ENCODE measurements around the gene UNC80.
A peak's percentile ranks its signal among the peaks of the same experiment; 100 is the strongest.

Gene UNC80

DNA sequence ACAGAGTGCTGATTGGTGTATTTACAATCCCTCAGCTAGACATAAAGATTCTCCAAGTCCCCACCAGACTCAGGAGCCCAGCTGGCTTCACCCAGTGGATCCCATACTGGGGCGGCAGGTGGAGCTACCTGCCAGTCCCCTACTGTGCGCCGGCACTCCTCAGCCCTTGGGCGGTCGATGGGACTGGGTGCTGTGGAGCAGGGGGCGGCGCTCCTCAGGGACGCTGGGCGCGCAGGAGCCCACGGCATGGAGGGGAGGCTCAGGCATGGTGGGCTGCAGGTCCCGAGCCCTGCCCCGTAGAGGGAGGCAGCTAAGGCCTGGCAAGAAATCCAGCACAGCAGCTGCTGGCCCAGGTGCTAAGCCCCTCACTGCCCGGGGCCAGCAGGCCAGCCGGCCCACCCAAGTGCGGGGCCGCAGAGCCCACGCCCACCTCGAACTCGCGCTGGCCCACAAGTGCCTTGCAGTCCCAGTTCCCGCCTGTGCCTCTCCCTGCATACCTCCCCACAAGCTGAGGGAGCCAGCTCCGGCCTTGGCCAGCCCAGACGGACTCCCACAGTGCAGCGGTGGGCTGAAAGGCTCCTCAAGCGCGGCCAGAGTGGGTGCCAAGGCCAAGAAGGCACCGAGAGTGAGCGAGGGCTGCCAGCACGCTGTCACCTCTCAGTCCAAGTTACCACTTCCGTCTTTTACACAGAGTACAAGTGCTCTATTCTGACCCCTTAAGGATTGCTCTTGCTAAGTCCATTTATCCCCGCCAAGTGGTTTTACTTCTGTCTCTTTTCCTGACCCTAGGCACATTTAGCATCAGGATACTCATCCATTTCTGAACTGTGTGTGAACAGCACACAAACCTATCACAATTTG is 229.1 kb downstream of the UNC80 start:
- Histone ChIP-seq H4K20me1 (ENCODE audit: insufficient read depth) (peaks cover 6% of the 10 kb centered on the region; the same call in 1 of the 2 replicates), H3K36me3 (ENCODE audit: insufficient read depth) (no peaks in the 10 kb centered on the region), H3K4me2 (no peak overlapping the region), H3K4me1 (ENCODE audit: low read depth, poor library complexity, severe bottlenecking) (peaks cover 31% of the 10 kb centered on the region), H2AFZ (ENCODE audit: low read depth) (no peak overlapping the region), H3K27me3 (ENCODE audit: insufficient read depth, low read depth) (no peaks in the 10 kb centered on the region), H3K79me2 (ENCODE audit: insufficient read depth, low read depth) (peaks cover 34% of the 10 kb centered on the region), H3K27ac (no peak overlapping the region), H3K4me3 (IDR thresholded peaks at IDR 0.05; ENCODE audit: insufficient read depth, low read depth, low read length) (no peak overlapping the region), H3K9ac (no peak overlapping the region)
- TF ChIP-seq, protein P1, sequence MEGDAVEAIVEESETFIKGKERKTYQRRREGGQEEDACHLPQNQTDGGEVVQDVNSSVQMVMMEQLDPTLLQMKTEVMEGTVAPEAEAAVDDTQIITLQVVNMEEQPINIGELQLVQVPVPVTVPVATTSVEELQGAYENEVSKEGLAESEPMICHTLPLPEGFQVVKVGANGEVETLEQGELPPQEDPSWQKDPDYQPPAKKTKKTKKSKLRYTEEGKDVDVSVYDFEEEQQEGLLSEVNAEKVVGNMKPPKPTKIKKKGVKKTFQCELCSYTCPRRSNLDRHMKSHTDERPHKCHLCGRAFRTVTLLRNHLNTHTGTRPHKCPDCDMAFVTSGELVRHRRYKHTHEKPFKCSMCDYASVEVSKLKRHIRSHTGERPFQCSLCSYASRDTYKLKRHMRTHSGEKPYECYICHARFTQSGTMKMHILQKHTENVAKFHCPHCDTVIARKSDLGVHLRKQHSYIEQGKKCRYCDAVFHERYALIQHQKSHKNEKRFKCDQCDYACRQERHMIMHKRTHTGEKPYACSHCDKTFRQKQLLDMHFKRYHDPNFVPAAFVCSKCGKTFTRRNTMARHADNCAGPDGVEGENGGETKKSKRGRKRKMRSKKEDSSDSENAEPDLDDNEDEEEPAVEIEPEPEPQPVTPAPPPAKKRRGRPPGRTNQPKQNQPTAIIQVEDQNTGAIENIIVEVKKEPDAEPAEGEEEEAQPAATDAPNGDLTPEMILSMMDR (conservative IDR thresholded peaks at IDR 0.05; ENCODE audit: low read depth, low read length): no peak

DNA sequence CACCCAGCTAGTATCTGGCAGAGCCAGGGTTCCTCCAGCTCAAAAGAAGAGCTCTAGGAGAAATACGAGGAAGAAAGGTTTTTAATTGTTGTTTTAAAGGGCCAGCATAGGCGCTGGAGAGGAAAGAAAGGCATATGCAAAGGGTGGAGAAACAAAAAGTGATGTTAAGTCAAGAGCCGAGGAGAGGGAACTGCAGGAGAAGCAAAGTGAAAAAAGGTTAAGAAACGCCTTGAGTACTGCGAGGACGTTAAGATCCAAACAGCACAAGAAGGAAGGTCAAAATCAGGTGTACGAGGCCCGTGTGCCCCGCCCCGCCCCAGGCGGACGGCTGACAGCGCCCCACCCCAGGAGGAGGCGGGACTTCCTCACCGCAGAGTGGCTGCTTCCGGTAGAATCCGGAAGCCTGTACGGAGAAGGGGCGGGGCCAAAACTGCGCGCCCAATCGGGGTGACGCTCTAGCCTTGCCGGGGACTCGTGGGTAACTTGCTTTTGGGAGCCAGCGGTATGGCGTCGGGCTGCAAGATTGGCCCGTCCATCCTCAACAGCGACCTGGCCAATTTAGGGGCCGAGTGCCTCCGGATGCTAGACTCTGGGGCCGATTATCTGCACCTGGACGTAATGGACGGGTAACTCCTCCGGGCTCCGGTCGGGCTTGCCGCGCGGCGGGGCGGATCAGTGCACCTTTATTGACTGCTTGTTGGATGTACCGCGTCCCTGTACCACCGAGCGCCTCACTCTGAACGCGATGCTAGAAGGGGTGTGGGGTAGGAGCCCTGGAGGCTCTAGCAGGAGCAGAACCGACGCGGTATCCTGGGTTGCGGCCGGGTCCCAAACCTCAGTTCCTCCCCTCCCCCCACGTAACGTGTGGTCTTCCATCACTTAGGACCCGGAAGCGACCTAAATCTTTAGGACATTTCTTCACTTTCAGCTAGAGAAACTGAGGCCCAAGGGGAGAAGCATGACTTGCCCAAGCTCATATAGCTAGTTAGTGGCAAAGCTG is 230.8 kb downstream of the UNC80 start, which contains the start of gene RPE:
Gene RPE (plus strand): TSS at position 481 of the 1,000 bp plus-strand sequence. CDS start 24 bp downstream, at position 505.
- H2AFZ ChIP-seq (ENCODE audit: low read depth): peak within 1 kb of the TSS; percentile 93
- no peaks in the 10 kb centered on the region for H3K36me3 ChIP-seq (ENCODE audit: insufficient read depth)
- H3K4me3 ChIP-seq (IDR thresholded peaks at IDR 0.05; ENCODE audit: insufficient read depth, low read depth, low read length): peak within 1 kb of the TSS; percentile 93
- peak within 1 kb of the TSS; percentile 89 for H3K9ac ChIP-seq
- H3K4me2 ChIP-seq: peak within 1 kb of the TSS; percentile 97
- peak within 1 kb of the TSS; percentile 68 for H3K27ac ChIP-seq
- peaks cover 38% of the 10 kb centered on the region for H3K4me1 ChIP-seq (ENCODE audit: low read depth, poor library complexity, severe bottlenecking)
- no peaks in the 10 kb centered on the region for H3K27me3 ChIP-seq (ENCODE audit: insufficient read depth, low read depth)
- TF ChIP-seq, protein P1 (conservative IDR thresholded peaks at IDR 0.05; ENCODE audit: low read depth, low read length): no peak
- H3K79me2 ChIP-seq (ENCODE audit: insufficient read depth, low read depth): peaks cover 51% of the 10 kb centered on the region
- peaks cover 12% of the 10 kb centered on the region; the same call in 1 of the 2 replicates for H4K20me1 ChIP-seq (ENCODE audit: insufficient read depth)

DNA sequence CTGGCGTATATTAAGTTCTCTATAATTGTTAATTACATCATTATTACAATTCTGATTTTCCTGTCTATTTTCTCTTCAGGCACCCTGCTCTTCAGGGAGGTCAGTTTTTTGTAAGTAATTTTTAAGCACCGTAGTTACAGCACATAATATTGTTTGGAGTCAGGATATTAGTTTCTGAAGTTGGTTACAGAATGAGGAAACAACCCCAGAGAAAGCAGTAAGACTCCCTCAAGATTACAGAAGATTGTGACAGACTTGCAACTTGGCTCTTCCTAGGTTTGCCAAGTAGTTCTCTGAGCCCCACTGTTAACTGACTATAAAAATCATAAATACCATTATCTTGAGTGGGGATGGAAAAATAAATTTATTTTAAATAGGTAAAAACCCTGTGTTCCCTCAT is 231.7 kb downstream of the UNC80 start:
- Histone ChIP-seq H2AFZ (ENCODE audit: low read depth) (peak overlapping the region; percentile 93; the same call in 1 of the 2 replicates), H3K27me3 (ENCODE audit: insufficient read depth, low read depth) (no peaks in the 10 kb centered on the region), H3K4me3 (IDR thresholded peaks at IDR 0.05; ENCODE audit: insufficient read depth, low read depth, low read length) (peak overlapping the region; percentile 93), H3K4me2 (peak overlapping the region; percentile 88), H4K20me1 (ENCODE audit: insufficient read depth) (peaks cover 12% of the 10 kb centered on the region; the same call in 1 of the 2 replicates), H3K27ac (peak overlapping the region; percentile 68), H3K9ac (peak overlapping the region; percentile 89; the same call in 1 of the 2 replicates), H3K36me3 (ENCODE audit: insufficient read depth) (0 out of 2 replicates have a peak, but pooled peaks cover 3% of the 10 kb centered on the region), H3K79me2 (ENCODE audit: insufficient read depth, low read depth) (peaks cover 60% of the 10 kb centered on the region), H3K4me1 (ENCODE audit: low read depth, poor library complexity, severe bottlenecking) (peaks cover 38% of the 10 kb centered on the region)
- TF ChIP-seq, protein P1 (conservative IDR thresholded peaks at IDR 0.05; ENCODE audit: low read depth, low read length): no peak

GRCh38 chr2:210004881-210005280 is 233.2 kb downstream of the UNC80 start:
- H3K4me3 ChIP-seq (IDR thresholded peaks at IDR 0.05; ENCODE audit: insufficient read depth, low read depth, low read length): no peak overlapping the region
- H3K79me2 ChIP-seq (ENCODE audit: insufficient read depth, low read depth): peaks cover 74% of the 10 kb centered on the region
- H3K36me3 ChIP-seq (ENCODE audit: insufficient read depth): 0 out of 2 replicates have a peak, but pooled peaks cover 3% of the 10 kb centered on the region
- H4K20me1 ChIP-seq (ENCODE audit: insufficient read depth): peaks cover 12% of the 10 kb centered on the region; the same call in 1 of the 2 replicates
- H3K27me3 ChIP-seq (ENCODE audit: insufficient read depth, low read depth): no peaks in the 10 kb centered on the region
- H3K27ac ChIP-seq: no peak overlapping the region
- peaks cover 38% of the 10 kb centered on the region for H3K4me1 ChIP-seq (ENCODE audit: low read depth, poor library complexity, severe bottlenecking)
- H3K9ac ChIP-seq: no peak overlapping the region
- TF ChIP-seq, protein P1 (conservative IDR thresholded peaks at IDR 0.05; ENCODE audit: low read depth, low read length): no peak
- no peak overlapping the region for H2AFZ ChIP-seq (ENCODE audit: low read depth)
- peak overlapping the region; percentile 88; the same call in 1 of the 2 replicates for H3K4me2 ChIP-seq
